ACC112 (cell line): ENCODE measurements around the gene C2orf49.
A peak's percentile ranks its signal among the peaks of the same experiment; 100 is the strongest.

ENCODE experiments used
- H2AFZ ChIP-seq: fragments of 200-600 bp; sonication (generic); one replicate; pipeline ENCODE4 v1.6.0; 2017; ENCODE audit warnings: antibody characterized with exemption, low read length; ENCODE audit not compliant: unreplicated experiment
- H3K27ac ChIP-seq: fragments of 200-600 bp; sonication (generic); 2 replicates; pipeline ENCODE4 v1.5.1; 2014; ENCODE audit warnings: low read depth, mild to moderate bottlenecking, antibody characterized with exemption, low read length, moderate library complexity
- H3K27me3 ChIP-seq: fragments of 200-600 bp; sonication (generic); 2 replicates; pipeline ENCODE4 v1.6.1; 2014; ENCODE audit warnings: mild to moderate bottlenecking, antibody characterized with exemption, low read length, moderate library complexity, mixed read lengths; ENCODE audit not compliant: insufficient read depth
- H3K36me3 ChIP-seq: fragments of 200-600 bp; sonication (generic); 2 replicates; pipeline ENCODE4 v1.6.1; 2016; ENCODE audit warnings: mild to moderate bottlenecking, antibody characterized with exemption, low read length, moderate library complexity, mixed read lengths; ENCODE audit not compliant: insufficient read depth
- H3K4me1 ChIP-seq: fragments of 200-600 bp; sonication (generic); one replicate; pipeline ENCODE4 v1.6.1; 2016; ENCODE audit warnings: low read length, mixed read lengths; ENCODE audit not compliant: insufficient read depth, unreplicated experiment, control insufficient read depth
- H3K4me3 ChIP-seq: fragments of 200-600 bp; sonication (generic); 2 replicates; pipeline ENCODE4 v1.5.1; 2014; ENCODE audit warnings: mild to moderate bottlenecking, low read depth, low read length
- H3K79me2 ChIP-seq: fragments of 200-600 bp; sonication (generic); one replicate; pipeline ENCODE4 v1.6.0; 2016; ENCODE audit warnings: low read length; ENCODE audit not compliant: control insufficient read depth, unreplicated experiment, insufficient read depth

C2orf49 gene

DNA sequence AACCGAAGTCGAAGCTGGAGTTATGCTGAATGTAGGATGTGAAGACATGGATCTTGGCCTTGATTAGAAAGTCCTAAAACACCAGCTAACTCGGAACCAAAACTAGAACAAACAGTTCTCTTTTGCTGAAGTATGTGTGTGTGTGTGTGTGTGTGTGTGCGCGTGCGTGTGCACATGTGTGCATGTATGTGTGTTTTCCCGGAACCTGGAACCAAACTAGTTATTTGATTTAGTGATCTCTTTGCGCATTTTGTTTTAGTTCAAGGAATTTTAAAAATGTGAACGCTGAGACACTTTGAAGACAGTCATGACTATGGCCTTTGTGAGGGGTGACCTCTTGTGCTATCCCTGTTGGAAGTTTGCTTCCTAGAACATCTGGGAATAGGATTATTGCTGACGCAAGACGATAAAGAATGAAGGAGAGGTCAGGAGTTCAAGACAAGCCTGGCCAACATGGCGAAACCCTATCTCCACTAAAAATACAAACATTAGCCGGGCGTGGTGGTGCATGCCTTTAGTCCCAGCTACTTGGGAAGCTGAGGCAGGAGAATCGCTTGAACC, 37.7 kb downstream of the C2orf49 start:
- H3K27me3 ChIP-seq, result no peaks in the 10 kb centered on the region
- peaks cover 91% of the 10 kb centered on the region for H3K4me1 ChIP-seq
- peaks cover 82% of the 10 kb centered on the region for H3K79me2 ChIP-seq
- H3K36me3 ChIP-seq, result peaks cover 66% of the 10 kb centered on the region
- H3K27ac ChIP-seq, result peak overlapping the region; percentile 88
- no peak overlapping the region for H2AFZ ChIP-seq
- H3K4me3 ChIP-seq, result peak overlapping the region; percentile 34; the same call in 1 of the 2 replicates

DNA sequence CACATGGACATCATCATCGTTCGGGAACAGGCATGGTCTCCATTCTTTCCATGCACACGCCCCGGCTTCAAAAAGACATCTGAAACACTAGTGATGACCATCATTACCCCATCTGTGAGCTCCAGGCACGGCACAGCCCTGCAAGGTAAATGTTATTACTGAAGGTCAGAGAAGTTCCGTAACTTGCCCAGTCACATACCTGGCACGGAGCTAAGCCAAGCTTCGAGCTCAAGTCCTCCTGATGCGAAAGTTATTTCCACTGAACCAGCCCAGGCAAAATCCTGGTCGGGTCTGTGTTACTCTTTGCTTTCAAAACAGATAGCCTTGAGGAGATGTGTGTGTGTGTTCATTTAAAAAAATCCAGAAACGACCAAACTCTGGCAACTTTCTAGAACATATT, 38.7 kb downstream of the C2orf49 start:
- H3K4me1 ChIP-seq, result peaks cover 92% of the 10 kb centered on the region
- H3K36me3 ChIP-seq, result peaks cover 66% of the 10 kb centered on the region
- H3K4me3 ChIP-seq, result peak overlapping the region; percentile 0; the same call in 1 of the 2 replicates
- peaks cover 83% of the 10 kb centered on the region for H3K79me2 ChIP-seq
- H2AFZ ChIP-seq, result no peak overlapping the region
- no peaks in the 10 kb centered on the region for H3K27me3 ChIP-seq
- H3K27ac ChIP-seq, result peak overlapping the region; percentile 88

DNA sequence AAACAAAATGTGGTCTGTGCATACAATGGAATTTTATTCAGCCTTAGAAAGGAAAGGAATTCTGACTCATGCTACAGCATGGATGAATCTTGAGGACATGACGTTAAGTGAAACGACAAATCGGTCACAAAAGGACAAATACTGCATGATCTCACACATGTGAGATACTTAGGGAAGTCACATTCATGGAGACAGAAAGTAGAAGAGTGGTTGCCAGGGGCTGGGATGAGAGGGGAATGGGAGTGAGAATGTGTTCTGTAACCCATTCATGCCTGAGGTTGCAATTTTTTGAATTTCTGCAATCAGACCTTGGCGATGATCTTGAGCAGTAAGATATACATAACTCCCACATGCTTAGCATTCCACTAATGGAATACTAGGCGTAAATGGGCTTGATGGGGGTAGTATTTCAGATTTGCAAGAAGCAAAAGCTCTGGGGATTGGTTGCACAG, 39.5 kb downstream of the C2orf49 start:
- H3K27me3 ChIP-seq, result no peaks in the 10 kb centered on the region
- H3K4me1 ChIP-seq, result peaks cover 92% of the 10 kb centered on the region
- H3K4me3 ChIP-seq, result no peak overlapping the region
- peak overlapping the region; percentile 88 for H3K27ac ChIP-seq
- peaks cover 91% of the 10 kb centered on the region for H3K79me2 ChIP-seq
- no peak overlapping the region for H2AFZ ChIP-seq
- peaks cover 66% of the 10 kb centered on the region for H3K36me3 ChIP-seq

DNA sequence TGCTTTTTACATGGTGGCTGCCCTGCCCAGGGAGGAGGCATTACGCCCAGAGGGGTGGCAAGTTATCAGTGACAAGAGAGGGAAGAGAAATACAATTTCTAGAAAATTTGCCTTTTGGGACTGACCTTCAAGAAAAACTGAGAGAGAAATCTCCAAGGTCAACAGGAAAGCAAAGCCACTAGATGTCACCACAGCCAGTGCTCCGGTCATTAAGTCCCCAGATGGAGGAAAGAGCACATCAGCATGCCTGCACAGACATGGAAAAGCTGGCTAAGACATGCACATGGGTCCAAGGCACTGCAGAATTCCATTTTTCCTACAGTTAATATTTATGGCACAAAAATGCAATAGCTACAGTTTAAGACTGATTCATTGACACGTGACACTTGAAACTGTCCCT, 40.5 kb downstream of the C2orf49 start:
- peaks cover 94% of the 10 kb centered on the region for H3K79me2 ChIP-seq
- peaks cover 94% of the 10 kb centered on the region for H3K4me1 ChIP-seq
- peaks cover 66% of the 10 kb centered on the region for H3K36me3 ChIP-seq
- H2AFZ ChIP-seq, result no peak overlapping the region
- no peaks in the 10 kb centered on the region for H3K27me3 ChIP-seq
- peak overlapping the region; percentile 88 for H3K27ac ChIP-seq
- H3K4me3 ChIP-seq, result no peak overlapping the region

DNA sequence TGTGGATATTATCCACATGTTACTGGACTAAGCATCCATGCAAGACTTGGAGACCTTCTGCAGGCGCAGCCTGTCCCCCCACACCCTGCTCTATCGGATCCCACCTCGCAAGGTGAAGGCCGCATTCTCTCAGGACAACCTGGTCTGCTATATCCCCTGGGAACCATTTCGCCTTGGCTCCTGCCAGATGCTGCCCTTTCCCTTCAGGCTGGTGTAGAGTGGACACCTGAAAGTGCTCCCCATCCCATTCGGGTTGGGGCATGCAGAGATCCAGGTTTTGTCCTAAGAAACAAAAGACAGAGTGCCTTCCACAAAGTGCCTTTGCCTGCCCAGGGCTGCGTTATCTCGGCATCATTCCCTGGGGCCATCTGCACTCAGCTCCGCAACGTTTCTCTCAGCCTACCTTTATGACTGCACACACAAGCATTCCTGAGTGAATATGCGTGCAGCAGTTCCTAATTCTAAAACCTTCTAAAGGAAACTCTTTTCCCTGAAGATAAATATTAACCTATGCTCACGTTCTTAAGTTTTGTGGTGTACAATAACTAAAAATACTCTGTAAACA, 41.0 kb downstream of the C2orf49 start:
- H3K36me3 ChIP-seq, result peaks cover 66% of the 10 kb centered on the region
- no peaks in the 10 kb centered on the region for H3K27me3 ChIP-seq
- H3K79me2 ChIP-seq, result peaks cover 93% of the 10 kb centered on the region
- peak overlapping the region; percentile 88 for H3K27ac ChIP-seq
- H2AFZ ChIP-seq, result no peak overlapping the region
- no peak overlapping the region for H3K4me3 ChIP-seq
- peaks cover 95% of the 10 kb centered on the region for H3K4me1 ChIP-seq

DNA sequence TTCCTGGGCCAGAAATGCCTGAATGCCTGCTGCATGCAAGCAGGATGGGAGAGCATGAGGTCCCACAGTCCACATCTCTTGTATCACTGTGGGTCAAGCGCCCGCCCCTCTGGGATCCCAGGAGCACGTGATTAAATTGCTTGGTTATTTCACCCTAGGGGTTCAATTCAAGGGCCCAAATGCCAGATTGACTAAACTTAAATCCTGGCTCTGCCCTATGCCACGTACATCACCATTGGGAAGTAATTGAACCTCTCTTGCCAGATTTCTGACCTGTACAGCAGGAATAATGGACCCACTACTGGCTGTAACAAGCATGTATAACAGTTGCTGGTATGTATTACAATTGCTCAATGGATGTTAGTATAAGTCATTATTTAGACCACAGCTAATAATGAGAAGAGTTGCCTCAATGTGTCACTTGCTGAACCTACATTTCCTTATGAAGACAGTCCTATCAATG, 41.6 kb downstream of the C2orf49 start:
- H3K27me3 ChIP-seq, result no peaks in the 10 kb centered on the region
- H3K36me3 ChIP-seq, result peaks cover 66% of the 10 kb centered on the region
- no peak overlapping the region for H3K4me3 ChIP-seq
- no peak overlapping the region for H2AFZ ChIP-seq
- H3K4me1 ChIP-seq, result peaks cover 92% of the 10 kb centered on the region
- peaks cover 93% of the 10 kb centered on the region for H3K79me2 ChIP-seq
- peak overlapping the region; percentile 88 for H3K27ac ChIP-seq

DNA sequence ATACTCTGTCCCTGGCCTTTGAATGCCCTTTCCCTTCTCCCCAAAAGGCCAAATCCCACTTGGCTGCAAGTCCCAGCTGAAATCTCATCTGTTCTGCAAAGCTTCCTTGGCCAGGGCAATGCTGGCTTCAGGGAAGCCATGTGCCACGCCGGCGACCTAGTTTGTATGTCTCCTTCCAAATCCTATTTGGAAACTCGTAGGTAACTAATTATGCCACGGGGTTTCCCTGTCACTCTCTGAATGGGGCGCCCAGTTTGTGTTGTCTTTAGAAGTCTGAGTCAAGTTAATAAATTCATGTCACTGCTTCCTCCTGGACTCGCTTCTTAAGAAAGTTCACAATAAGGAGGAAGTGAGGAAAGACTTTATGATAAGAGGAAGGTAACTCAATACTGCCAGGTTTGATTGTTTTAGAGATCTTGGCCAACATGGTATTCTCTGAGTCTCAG, 42.4 kb downstream of the C2orf49 start:
- Histone ChIP-seq H3K79me2 (peaks cover 92% of the 10 kb centered on the region), H2AFZ (no peak overlapping the region), H3K4me1 (peaks cover 84% of the 10 kb centered on the region), H3K4me3 (no peak overlapping the region), H3K36me3 (peaks cover 70% of the 10 kb centered on the region), H3K27ac (peak overlapping the region; percentile 88), H3K27me3 (no peaks in the 10 kb centered on the region)

DNA sequence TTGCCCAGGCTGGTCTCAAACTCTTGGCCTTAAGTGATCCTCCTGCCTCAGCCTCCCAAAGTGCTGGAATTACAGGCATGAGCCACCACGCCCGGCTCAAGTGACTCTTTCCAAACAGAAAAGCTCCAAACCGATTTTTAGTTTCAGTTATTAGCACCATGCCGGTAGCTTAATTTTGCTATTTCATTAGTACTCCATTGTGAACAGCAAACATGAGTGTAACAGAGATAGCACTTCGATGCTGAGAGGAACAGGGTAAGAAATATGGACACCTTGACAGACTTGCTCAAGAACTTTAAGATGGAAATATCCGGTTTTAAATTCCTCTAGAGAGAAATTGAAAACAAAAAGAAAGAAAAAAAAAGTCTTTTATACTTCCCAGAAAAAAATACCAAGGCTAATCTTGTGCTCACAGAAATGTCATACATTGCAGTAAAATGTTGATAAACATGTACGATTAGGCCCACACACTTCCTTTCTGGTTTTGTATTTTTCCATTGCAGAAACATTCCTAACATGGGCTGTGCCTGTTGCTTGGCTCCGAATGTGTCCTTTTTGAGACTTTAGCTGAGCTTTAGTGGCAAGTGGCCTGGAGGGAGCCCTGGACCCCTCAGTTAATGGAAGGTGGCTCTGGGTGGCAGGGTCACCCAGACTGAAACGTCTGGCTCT, 43.2 kb downstream of the C2orf49 start:
- H2AFZ ChIP-seq, result no peak overlapping the region
- no peak overlapping the region for H3K4me3 ChIP-seq
- H3K27me3 ChIP-seq, result no peaks in the 10 kb centered on the region
- peaks cover 72% of the 10 kb centered on the region for H3K36me3 ChIP-seq
- H3K4me1 ChIP-seq, result peaks cover 76% of the 10 kb centered on the region
- H3K27ac ChIP-seq, result peak overlapping the region; percentile 88
- H3K79me2 ChIP-seq, result peaks cover 92% of the 10 kb centered on the region

DNA sequence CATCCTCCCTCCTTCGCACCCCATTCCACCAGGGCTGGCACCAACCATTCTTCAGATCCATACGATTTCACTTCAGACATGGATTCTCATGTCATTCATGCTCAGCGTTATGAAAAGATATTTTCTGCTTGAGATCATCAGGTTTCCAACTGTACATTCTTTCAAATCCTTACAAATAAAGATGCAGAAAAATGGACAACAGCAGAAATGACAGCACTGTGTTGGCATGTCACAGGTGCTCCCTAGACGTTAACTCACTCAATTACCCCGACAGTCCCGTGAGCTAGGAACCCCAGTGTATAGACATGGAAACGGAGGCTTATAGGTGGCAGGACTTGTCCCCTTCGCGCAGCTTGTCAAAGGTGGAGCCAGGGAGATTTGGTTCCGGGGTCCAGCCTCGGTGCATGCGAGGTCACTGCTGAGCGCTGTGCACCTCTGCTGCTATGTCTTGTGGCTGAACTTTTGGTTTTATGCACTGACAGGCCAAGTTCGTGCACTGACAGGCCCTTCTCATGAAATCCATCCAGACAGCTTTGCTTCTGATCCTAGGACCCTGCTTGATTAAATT, 43.8 kb downstream of the C2orf49 start:
- no peak overlapping the region for H3K4me3 ChIP-seq
- H3K27ac ChIP-seq, result peak overlapping the region; percentile 88
- peaks cover 72% of the 10 kb centered on the region for H3K36me3 ChIP-seq
- H3K4me1 ChIP-seq, result peaks cover 76% of the 10 kb centered on the region
- no peaks in the 10 kb centered on the region for H3K27me3 ChIP-seq
- H2AFZ ChIP-seq, result no peak overlapping the region
- H3K79me2 ChIP-seq, result peaks cover 92% of the 10 kb centered on the region

DNA sequence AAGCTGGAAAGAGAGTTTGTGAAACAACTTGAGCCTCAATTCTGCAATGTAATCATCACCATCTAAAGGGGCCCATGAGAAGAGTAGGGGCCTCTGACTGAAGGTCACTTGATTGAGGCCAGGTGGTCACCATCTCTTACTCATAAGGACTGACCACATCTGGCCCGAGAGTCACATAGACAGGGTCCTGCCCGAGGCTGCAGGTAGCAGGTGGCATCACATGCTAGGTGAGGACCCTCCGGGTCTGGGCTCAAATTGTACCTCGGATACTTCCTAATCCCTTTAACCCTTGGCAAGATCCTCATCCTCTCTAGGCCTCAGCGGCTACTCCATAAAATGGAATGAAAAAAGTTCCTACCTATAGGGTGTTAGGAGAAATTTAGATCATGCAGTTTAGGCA, 44.8 kb downstream of the C2orf49 start:
- peak overlapping the region; percentile 88 for H3K27ac ChIP-seq
- peaks cover 72% of the 10 kb centered on the region for H3K4me1 ChIP-seq
- H3K27me3 ChIP-seq, result no peaks in the 10 kb centered on the region
- H3K79me2 ChIP-seq, result peaks cover 92% of the 10 kb centered on the region
- H3K36me3 ChIP-seq, result peaks cover 73% of the 10 kb centered on the region
- H3K4me3 ChIP-seq, result no peak overlapping the region
- no peak overlapping the region for H2AFZ ChIP-seq
